ENCODE data around the gene KCNJ15. TPM values are rescaled to one million over a fixed set of nuclear protein-coding genes. Genes with fewer than 3 reads are reported as not detected.

KCNJ15 gene
- total and polyA plus RNA-seq, 2 of the 8 experiments (the other 6 are each of a cell fraction or from before 2014, with no cell fraction given): under 0.01 TPM; not detected in 1

DNA sequence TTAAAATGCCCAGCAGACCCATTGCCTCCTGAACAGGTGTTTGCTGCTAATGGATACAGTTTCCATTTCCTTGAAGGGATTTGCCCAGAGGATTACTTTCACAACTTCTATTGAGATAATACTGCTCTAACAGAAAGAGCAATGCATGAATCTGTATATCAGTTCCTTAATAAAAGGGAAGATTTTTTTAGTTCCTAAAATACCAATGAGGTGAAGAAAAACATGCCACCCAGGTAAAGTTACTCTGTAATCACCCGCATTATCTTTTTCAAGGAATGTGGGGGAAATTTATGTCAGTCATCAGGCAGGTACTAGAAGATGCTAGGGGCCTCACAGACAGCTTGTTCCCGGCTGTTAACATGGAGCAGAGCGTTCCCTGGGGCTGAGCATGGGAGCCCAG, 41.1 kb downstream of the KCNJ15 start (continued):
- TF ChIP-seq, protein P1, sequence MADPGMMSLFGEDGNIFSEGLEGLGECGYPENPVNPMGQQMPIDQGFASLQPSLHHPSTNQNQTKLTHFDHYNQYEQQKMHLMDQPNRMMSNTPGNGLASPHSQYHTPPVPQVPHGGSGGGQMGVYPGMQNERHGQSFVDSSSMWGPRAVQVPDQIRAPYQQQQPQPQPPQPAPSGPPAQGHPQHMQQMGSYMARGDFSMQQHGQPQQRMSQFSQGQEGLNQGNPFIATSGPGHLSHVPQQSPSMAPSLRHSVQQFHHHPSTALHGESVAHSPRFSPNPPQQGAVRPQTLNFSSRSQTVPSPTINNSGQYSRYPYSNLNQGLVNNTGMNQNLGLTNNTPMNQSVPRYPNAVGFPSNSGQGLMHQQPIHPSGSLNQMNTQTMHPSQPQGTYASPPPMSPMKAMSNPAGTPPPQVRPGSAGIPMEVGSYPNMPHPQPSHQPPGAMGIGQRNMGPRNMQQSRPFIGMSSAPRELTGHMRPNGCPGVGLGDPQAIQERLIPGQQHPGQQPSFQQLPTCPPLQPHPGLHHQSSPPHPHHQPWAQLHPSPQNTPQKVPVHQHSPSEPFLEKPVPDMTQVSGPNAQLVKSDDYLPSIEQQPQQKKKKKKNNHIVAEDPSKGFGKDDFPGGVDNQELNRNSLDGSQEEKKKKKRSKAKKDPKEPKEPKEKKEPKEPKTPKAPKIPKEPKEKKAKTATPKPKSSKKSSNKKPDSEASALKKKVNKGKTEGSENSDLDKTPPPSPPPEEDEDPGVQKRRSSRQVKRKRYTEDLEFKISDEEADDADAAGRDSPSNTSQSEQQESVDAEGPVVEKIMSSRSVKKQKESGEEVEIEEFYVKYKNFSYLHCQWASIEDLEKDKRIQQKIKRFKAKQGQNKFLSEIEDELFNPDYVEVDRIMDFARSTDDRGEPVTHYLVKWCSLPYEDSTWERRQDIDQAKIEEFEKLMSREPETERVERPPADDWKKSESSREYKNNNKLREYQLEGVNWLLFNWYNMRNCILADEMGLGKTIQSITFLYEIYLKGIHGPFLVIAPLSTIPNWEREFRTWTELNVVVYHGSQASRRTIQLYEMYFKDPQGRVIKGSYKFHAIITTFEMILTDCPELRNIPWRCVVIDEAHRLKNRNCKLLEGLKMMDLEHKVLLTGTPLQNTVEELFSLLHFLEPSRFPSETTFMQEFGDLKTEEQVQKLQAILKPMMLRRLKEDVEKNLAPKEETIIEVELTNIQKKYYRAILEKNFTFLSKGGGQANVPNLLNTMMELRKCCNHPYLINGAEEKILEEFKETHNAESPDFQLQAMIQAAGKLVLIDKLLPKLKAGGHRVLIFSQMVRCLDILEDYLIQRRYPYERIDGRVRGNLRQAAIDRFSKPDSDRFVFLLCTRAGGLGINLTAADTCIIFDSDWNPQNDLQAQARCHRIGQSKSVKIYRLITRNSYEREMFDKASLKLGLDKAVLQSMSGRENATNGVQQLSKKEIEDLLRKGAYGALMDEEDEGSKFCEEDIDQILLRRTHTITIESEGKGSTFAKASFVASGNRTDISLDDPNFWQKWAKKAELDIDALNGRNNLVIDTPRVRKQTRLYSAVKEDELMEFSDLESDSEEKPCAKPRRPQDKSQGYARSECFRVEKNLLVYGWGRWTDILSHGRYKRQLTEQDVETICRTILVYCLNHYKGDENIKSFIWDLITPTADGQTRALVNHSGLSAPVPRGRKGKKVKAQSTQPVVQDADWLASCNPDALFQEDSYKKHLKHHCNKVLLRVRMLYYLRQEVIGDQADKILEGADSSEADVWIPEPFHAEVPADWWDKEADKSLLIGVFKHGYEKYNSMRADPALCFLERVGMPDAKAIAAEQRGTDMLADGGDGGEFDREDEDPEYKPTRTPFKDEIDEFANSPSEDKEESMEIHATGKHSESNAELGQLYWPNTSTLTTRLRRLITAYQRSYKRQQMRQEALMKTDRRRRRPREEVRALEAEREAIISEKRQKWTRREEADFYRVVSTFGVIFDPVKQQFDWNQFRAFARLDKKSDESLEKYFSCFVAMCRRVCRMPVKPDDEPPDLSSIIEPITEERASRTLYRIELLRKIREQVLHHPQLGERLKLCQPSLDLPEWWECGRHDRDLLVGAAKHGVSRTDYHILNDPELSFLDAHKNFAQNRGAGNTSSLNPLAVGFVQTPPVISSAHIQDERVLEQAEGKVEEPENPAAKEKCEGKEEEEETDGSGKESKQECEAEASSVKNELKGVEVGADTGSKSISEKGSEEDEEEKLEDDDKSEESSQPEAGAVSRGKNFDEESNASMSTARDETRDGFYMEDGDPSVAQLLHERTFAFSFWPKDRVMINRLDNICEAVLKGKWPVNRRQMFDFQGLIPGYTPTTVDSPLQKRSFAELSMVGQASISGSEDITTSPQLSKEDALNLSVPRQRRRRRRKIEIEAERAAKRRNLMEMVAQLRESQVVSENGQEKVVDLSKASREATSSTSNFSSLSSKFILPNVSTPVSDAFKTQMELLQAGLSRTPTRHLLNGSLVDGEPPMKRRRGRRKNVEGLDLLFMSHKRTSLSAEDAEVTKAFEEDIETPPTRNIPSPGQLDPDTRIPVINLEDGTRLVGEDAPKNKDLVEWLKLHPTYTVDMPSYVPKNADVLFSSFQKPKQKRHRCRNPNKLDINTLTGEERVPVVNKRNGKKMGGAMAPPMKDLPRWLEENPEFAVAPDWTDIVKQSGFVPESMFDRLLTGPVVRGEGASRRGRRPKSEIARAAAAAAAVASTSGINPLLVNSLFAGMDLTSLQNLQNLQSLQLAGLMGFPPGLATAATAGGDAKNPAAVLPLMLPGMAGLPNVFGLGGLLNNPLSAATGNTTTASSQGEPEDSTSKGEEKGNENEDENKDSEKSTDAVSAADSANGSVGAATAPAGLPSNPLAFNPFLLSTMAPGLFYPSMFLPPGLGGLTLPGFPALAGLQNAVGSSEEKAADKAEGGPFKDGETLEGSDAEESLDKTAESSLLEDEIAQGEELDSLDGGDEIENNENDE (IDR thresholded peaks at IDR 0.05; ENCODE audit: insufficient replicate concordance, low read length): no peak
- TF ChIP-seq SRF (IDR thresholded peaks at IDR 0.05; ENCODE audit: low read depth, low read length): no peak
- no peak for TF ChIP-seq EP300 (IDR thresholded peaks at IDR 0.05; ENCODE audit: borderline replicate concordance in 1 of 2, low read depth in 2 of 2, low read length in 2 of 2)
- TF ChIP-seq, protein P2, sequence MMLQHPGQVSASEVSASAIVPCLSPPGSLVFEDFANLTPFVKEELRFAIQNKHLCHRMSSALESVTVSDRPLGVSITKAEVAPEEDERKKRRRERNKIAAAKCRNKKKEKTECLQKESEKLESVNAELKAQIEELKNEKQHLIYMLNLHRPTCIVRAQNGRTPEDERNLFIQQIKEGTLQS (IDR thresholded peaks at IDR 0.05; ENCODE audit: insufficient read depth, low read depth, low read length): no peak
- no peak for TF ChIP-seq TBP (IDR thresholded peaks at IDR 0.05; ENCODE audit: low read depth, low read length)
- no peak for TF ChIP-seq POLR2A (IDR thresholded peaks at IDR 0.05; ENCODE audit: control extremely low read depth in 1 of 2, low read depth in 2 of 2, low read length in 2 of 2)

Measured in H1 (cell line).